Neural cell (in vitro differentiated cells): Measurements from ENCODE around the gene SPZ1. TPM values are rescaled to one million over a fixed set of nuclear protein-coding genes. Genes with fewer than 3 reads are reported as not detected.

Source experiments
- H2AFZ ChIP-seq: fragments of 200-600, 300-800 bp; sonication (generic), shearing (Covaris generic); 2 replicates; pipeline ENCODE4 v1.6.0; 2014; ENCODE audit warnings: low read depth, mild to moderate bottlenecking, antibody characterized with exemption, low read length, moderate library complexity
- H3F3A ChIP-seq: fragments of 200-600 bp; shearing (Covaris generic); 2 replicates; pipeline ENCODE4 v1.6.1; 2016; ENCODE audit warnings: mild to moderate bottlenecking, moderate library complexity, mixed read lengths, antibody characterized with exemption, low read length; ENCODE audit not compliant: insufficient read depth, poor library complexity, severe bottlenecking
- H3K27ac ChIP-seq: fragments of 200-600, 300-800 bp; sonication (generic), shearing (Covaris generic); 2 replicates; pipeline ENCODE4 v1.5.1; 2014; ENCODE audit warnings: mild to moderate bottlenecking, low read length, moderate library complexity
- H3K27me3 ChIP-seq: fragments of 300-800, 200-600 bp; sonication (generic), shearing (Covaris generic); 2 replicates; pipeline ENCODE4 v1.6.0; 2014; ENCODE audit warnings: mild to moderate bottlenecking, low read depth, low read length, moderate library complexity; ENCODE audit not compliant: insufficient read depth
- H3K36me3 ChIP-seq: fragments of 300-800, 200-600 bp; sonication (generic), shearing (Covaris generic); 2 replicates; pipeline ENCODE4 v1.5.1; 2014; ENCODE audit warnings: mild to moderate bottlenecking, antibody characterized with exemption, low read length, moderate library complexity; ENCODE audit not compliant: insufficient read depth
- H3K4me2 ChIP-seq: fragments of 300-800, 200-600 bp; sonication (generic), shearing (Covaris generic); 2 replicates; pipeline ENCODE4 v1.6.0; 2014; ENCODE audit warnings: mild to moderate bottlenecking, low read length
- H3K4me3 ChIP-seq: fragments of 300-800, 200-600 bp; sonication (generic), shearing (Covaris generic); 2 replicates; pipeline ENCODE4 v1.5.1; 2014; ENCODE audit warnings: mild to moderate bottlenecking, low read length, moderate library complexity
- H3K79me2 ChIP-seq: fragments of 200-600 bp; shearing (Covaris generic); replicated peaks from 2 replicates; pipeline ENCODE4 v1.6.0; 2014; ENCODE audit warnings: mild to moderate bottlenecking, low read length, moderate library complexity; ENCODE audit not compliant: insufficient read depth
- H3K9ac ChIP-seq: fragments of 300-800, 200-600 bp; sonication (generic), shearing (Covaris generic); 2 replicates; pipeline ENCODE4 v1.6.1; 2016; ENCODE audit warnings: mild to moderate bottlenecking, low read length, mixed read lengths
- H3K9me2 ChIP-seq: fragments of 200-600 bp; shearing (Covaris generic); 2 replicates; pipeline ENCODE4 v1.6.1; 2016; ENCODE audit warnings: mild to moderate bottlenecking, low read length, mixed read lengths; ENCODE audit not compliant: insufficient read depth
- H3K9me3 ChIP-seq: fragments of 200-600, 300-800 bp; sonication (generic), shearing (Covaris generic); 2 replicates; pipeline ENCODE4 v1.6.1; 2016; ENCODE audit warnings: mild to moderate bottlenecking, mixed run types, low read length, moderate library complexity, mixed read lengths
- H4K20me1 ChIP-seq: fragments of 200-600 bp; shearing (Covaris generic); 2 replicates; pipeline ENCODE4 v1.6.1; 2016; ENCODE audit warnings: mild to moderate bottlenecking, mixed run types; ENCODE audit not compliant: insufficient read depth
- EP300 ChIP-seq: fragments of 450-650 bp; conservative IDR thresholded peaks from 2 replicates; pipeline ENCODE4 v1.6.1; 2014; ENCODE audit warnings: antibody characterized with exemption, mild to moderate bottlenecking, moderate library complexity; ENCODE audit not compliant: poor library complexity, severe bottlenecking
- EZH2 ChIP-seq: fragments of 200-600, 300-800 bp; shearing (Covaris generic), sonication (generic); IDR thresholded peaks from 2 replicates; pipeline ENCODE4 v1.6.1; 2014; ENCODE audit warnings: antibody characterized with exemption, low read length, borderline replicate concordance, mild to moderate bottlenecking; ENCODE audit not compliant: insufficient read depth, poor library complexity, severe bottlenecking
- MXI1 ChIP-seq: fragments of 450-650 bp; conservative IDR thresholded peaks from 2 replicates; pipeline ENCODE4 v1.6.1; 2014; ENCODE audit warnings: antibody characterized with exemption, mild to moderate bottlenecking; ENCODE audit not compliant: poor library complexity, severe bottlenecking
- POLR2AphosphoS5 ChIP-seq: IDR thresholded peaks from 2 replicates; pipeline ENCODE4 v1.6.1; 2012
- RAD21 ChIP-seq: fragments of 450-650 bp; conservative IDR thresholded peaks from 2 replicates; pipeline ENCODE4 v1.6.1; 2014; ENCODE audit warnings: antibody characterized with exemption, mild to moderate bottlenecking, moderate library complexity
- SMC3 ChIP-seq: fragments of 450-650 bp; conservative IDR thresholded peaks from 2 replicates; pipeline ENCODE4 v1.6.1; 2014; ENCODE audit warnings: antibody characterized with exemption, mild to moderate bottlenecking, moderate library complexity; ENCODE audit not compliant: poor library complexity
- TAF1 ChIP-seq: IDR thresholded peaks from 2 replicates; pipeline ENCODE4 v1.6.1; 2012; ENCODE audit warnings: low read depth
- polyA plus RNA-seq: library from polyadenylated mRNA; depleted of rRNA; stranded (reverse); fragments of >200 nt; gene quantifications from 2 replicates; pipeline ENCODE4 v1.2.3, GENCODE V29; 2014
- TF ChIP-seq, protein P1 (sequence below): fragments of 450-650 bp; IDR thresholded peaks from 2 replicates; pipeline ENCODE4 v1.5.1; 2014; ENCODE audit warnings: antibody characterized with exemption, mild to moderate bottlenecking, moderate library complexity; ENCODE audit not compliant: poor library complexity, severe bottlenecking
- TF ChIP-seq, protein P2 (sequence below): IDR thresholded peaks from 2 replicates; pipeline ENCODE4 v1.6.1; 2012; ENCODE audit warnings: borderline replicate concordance

SPZ1 gene
- polyA plus RNA-seq, 1 donor from 2014 or later: not detected

- no peak overlapping the region for H3K9ac ChIP-seq
- TF ChIP-seq EZH2 (no peak), TAF1 (no peak), RAD21 (no peak), EP300 (no peak), SMC3 (no peak), POLR2AphosphoS5 (no peak), MXI1 (no peak)
- TF ChIP-seq, protein P1, sequence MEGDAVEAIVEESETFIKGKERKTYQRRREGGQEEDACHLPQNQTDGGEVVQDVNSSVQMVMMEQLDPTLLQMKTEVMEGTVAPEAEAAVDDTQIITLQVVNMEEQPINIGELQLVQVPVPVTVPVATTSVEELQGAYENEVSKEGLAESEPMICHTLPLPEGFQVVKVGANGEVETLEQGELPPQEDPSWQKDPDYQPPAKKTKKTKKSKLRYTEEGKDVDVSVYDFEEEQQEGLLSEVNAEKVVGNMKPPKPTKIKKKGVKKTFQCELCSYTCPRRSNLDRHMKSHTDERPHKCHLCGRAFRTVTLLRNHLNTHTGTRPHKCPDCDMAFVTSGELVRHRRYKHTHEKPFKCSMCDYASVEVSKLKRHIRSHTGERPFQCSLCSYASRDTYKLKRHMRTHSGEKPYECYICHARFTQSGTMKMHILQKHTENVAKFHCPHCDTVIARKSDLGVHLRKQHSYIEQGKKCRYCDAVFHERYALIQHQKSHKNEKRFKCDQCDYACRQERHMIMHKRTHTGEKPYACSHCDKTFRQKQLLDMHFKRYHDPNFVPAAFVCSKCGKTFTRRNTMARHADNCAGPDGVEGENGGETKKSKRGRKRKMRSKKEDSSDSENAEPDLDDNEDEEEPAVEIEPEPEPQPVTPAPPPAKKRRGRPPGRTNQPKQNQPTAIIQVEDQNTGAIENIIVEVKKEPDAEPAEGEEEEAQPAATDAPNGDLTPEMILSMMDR: no peak
- TF ChIP-seq, protein P2, sequence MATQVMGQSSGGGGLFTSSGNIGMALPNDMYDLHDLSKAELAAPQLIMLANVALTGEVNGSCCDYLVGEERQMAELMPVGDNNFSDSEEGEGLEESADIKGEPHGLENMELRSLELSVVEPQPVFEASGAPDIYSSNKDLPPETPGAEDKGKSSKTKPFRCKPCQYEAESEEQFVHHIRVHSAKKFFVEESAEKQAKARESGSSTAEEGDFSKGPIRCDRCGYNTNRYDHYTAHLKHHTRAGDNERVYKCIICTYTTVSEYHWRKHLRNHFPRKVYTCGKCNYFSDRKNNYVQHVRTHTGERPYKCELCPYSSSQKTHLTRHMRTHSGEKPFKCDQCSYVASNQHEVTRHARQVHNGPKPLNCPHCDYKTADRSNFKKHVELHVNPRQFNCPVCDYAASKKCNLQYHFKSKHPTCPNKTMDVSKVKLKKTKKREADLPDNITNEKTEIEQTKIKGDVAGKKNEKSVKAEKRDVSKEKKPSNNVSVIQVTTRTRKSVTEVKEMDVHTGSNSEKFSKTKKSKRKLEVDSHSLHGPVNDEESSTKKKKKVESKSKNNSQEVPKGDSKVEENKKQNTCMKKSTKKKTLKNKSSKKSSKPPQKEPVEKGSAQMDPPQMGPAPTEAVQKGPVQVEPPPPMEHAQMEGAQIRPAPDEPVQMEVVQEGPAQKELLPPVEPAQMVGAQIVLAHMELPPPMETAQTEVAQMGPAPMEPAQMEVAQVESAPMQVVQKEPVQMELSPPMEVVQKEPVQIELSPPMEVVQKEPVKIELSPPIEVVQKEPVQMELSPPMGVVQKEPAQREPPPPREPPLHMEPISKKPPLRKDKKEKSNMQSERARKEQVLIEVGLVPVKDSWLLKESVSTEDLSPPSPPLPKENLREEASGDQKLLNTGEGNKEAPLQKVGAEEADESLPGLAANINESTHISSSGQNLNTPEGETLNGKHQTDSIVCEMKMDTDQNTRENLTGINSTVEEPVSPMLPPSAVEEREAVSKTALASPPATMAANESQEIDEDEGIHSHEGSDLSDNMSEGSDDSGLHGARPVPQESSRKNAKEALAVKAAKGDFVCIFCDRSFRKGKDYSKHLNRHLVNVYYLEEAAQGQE: no peak
- H4K20me1 ChIP-seq: no peaks in the 10 kb centered on the region
- H3K27me3 ChIP-seq: no peaks in the 10 kb centered on the region
- no peak overlapping the region for H2AFZ ChIP-seq
- H3K79me2 ChIP-seq: no peaks in the 10 kb centered on the region
- H3K27ac ChIP-seq: no peak overlapping the region
- H3K9me3 ChIP-seq: no peaks in the 10 kb centered on the region
- H3K36me3 ChIP-seq: no peaks in the 10 kb centered on the region
- no peak overlapping the region for H3K4me2 ChIP-seq
- H3K4me3 ChIP-seq: no peak overlapping the region
- no peaks in the 10 kb centered on the region for H3K9me2 ChIP-seq
- H3F3A ChIP-seq: no peaks in the 10 kb centered on the region
Observed at GRCh38 chr5:80364892-80365291, 45.1 kb downstream of the SPZ1 start.

- Histone ChIP-seq H3K27me3 (no peaks in the 10 kb centered on the region), H3K36me3 (no peaks in the 10 kb centered on the region), H3K79me2 (no peaks in the 10 kb centered on the region), H4K20me1 (no peaks in the 10 kb centered on the region), H3K9me3 (no peaks in the 10 kb centered on the region), H2AFZ (no peak overlapping the region), H3F3A (no peaks in the 10 kb centered on the region), H3K27ac (no peak overlapping the region), H3K4me2 (no peak overlapping the region), H3K9me2 (no peaks in the 10 kb centered on the region), H3K9ac (no peak overlapping the region), H3K4me3 (no peak overlapping the region)
- TF ChIP-seq POLR2AphosphoS5 (no peak), EP300 (no peak), TAF1 (no peak), SMC3 (no peak), MXI1 (no peak)
Observed at GRCh38 chr5:80368661-80369480, 49.1 kb downstream of the SPZ1 start.
